Measurements from ENCODE around the gene PARN.

DNA sequence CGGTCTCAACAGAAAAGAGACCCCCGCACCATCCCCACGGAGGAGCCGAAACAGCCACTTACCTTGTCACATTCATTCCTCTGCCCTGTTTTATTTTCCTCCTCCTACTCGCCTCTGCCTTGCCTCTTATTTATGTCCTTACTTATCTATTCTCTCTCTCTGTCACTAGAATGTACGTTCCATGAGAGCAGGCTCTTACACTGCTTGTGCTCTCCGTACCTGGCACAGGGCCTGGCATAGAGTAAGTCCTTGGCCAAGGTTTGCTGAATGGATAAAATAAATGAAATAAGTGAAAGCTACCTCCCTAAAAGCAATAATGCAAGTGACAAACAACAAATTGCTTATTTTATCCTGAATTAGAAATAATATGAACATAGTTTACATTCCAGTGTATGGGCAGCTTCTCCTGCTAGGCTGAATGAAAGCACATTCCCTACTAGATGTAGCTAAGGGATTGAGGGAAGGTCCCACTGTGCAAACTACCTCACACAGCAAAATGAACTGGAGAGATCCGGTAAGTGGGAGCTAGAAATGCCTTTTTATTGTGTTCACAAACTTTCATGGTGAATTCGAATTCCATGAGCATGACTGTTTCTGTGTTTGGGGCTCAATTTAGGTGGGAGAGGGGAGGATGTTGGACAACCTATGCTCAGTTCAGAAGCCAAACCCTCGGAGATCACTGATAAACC is 173.1 kb downstream of the PARN start:
- TF ChIP-seq, protein P1, sequence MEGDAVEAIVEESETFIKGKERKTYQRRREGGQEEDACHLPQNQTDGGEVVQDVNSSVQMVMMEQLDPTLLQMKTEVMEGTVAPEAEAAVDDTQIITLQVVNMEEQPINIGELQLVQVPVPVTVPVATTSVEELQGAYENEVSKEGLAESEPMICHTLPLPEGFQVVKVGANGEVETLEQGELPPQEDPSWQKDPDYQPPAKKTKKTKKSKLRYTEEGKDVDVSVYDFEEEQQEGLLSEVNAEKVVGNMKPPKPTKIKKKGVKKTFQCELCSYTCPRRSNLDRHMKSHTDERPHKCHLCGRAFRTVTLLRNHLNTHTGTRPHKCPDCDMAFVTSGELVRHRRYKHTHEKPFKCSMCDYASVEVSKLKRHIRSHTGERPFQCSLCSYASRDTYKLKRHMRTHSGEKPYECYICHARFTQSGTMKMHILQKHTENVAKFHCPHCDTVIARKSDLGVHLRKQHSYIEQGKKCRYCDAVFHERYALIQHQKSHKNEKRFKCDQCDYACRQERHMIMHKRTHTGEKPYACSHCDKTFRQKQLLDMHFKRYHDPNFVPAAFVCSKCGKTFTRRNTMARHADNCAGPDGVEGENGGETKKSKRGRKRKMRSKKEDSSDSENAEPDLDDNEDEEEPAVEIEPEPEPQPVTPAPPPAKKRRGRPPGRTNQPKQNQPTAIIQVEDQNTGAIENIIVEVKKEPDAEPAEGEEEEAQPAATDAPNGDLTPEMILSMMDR (IDR thresholded peaks at IDR 0.05) = no peak
- TF ChIP-seq POLR2A (IDR thresholded peaks at IDR 0.05) = no peak

All from thyroid gland (tissue), 4 donors.